G401.6 (cell line): ENCODE measurements around the gene DGKI.
"Not testable (repeated sequence)": the region's sequence is repeated elsewhere in the genome, so short reads cannot be mapped to it uniquely, and the experiment has no call there.

Source experiments
- FAIRE-seq: peaks from 2 replicates; lab custom pipeline; 2012; peaks lifted over from hg19 to GRCh38; lab: Jason Lieb, UNC

The DGKI gene

DNA sequence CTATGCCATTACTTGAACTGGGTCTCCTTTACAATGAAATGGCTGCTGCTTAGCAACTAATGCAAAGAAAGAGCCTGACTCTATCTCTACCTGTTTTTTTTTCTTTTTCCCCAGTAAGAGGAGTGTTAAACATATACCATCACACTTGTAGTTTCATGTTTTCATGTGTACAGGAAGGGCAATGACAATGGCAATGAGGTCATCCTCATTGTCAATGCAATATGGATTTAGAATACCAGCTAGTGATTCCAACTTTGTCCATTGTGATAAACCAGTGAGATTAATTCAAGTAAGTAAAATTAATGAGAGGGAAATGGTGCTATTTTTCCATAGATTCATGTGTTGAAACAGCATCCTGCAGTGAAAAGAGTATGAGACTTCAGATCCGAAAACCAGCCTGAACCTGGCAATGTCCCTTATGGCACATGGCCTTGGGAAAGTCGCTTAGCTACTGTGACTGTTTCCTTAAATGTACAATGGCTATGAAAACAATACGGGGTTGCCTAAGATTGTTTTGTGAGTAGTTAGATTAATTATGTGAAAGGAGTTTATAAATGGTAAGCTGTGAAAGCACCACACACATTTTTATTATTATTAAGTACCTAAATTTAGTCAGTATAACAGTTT, 11.2 kb downstream of the DGKI start:
- no peak for FAIRE-seq

DNA sequence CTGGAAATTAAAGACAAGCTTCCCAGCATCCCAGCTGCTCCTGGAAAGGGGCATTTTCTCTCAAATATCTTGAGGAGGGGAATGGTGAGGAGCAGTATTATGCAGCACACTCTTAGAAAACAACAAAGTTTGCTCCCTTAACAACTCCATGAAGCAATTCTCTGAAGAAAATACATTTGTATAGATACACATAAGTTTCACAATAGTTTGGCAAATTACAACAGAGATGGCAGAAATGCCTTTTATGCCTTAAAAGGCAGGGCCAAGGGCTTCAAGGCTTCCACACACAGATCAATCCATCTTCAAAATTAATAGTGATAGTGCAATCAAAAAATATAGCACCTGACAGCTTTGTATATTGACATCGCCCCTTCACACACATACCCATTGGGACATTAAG, 12.2 kb downstream of the DGKI start:
- FAIRE-seq = no peak

DNA sequence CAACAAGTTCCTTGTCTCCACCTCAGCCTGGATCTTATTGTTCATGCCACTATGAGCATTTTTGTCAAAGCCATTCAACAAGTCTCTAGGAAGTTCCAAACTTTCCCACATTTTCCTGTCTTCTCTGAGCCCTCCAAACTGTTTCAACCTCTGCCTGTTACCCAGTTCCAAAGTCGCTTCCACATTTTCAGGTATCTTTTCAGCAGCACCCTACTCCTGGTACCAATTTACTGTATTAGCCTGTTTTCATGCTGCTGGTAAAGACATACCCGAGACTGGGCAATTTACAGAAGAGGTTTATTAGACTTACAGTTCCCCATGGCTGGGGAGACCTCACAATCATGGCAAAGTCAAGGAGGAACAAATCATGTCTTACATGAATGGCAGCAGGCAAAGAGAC, 13.8 kb downstream of the DGKI start:
- not testable (repeated sequence) for FAIRE-seq

DNA sequence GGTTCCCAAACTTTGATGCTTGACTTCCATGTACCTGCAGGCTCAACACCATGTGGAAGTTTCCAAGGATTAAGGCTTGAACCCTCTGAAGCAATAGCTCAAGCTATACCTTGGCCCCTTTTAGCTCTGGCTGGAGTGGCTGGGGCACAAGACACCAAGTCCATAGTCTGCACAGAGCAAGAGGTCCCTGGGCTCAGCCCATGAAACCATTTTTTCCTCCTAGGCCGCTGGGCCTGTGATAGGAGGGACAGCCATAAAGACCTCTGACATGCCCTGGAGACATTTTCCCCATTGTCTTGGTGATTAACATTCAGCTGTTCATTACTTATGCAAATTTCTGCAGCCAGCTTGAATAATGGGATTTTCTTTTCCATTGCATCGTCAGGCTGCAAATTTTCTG, 14.4 kb downstream of the DGKI start:
- no peak for FAIRE-seq

DNA sequence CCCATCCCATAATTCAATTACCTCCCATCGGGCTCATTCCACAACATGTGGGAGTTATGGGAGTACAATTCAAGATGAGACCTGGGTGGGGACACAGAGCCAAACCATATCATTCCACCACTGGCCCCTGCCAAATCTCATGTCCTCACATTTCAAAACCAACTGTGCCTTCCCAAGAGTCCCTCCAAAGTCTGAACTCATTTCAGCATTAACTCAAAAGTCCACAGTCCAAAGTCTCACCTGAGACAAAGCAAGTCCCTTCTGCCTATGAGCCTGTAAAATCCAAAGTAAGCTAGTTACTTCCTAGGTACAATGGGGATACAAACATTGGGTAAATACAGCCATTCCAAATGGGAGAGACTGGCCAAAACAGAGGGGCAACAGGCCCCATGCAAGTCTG, 15.2 kb downstream of the DGKI start:
- not testable (repeated sequence) for FAIRE-seq

DNA sequence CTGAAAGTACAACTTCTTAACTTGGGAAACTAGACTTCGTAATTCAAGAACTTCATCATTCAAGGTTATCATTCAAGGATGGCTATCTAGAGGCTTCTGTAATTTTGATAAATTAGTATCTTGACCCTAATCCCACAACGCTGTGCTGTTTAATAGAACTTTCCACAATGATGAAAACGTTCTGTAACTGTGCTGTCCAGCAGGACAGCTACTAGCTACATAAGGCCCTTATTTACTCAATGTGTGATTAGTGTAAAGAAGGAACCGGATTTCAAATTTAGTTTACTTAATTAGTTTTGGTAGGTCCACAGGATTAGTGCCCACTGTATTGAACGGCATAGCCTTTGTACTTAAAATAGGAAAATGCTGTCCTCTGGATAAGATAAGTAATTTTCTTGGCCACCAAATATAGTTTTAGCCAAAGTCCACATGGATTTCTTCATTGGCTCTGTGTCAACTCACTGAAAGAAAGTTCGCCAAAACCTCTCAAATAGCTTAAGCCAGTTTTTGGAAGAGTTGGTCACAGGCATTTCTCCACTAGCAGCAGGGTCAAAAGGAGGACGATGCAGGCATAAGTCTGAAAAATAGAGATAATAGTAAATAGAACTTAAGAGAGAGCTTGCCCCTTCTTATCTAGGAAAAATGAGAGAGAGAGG, 17.3 kb downstream of the DGKI start:
- no peak for FAIRE-seq

DNA sequence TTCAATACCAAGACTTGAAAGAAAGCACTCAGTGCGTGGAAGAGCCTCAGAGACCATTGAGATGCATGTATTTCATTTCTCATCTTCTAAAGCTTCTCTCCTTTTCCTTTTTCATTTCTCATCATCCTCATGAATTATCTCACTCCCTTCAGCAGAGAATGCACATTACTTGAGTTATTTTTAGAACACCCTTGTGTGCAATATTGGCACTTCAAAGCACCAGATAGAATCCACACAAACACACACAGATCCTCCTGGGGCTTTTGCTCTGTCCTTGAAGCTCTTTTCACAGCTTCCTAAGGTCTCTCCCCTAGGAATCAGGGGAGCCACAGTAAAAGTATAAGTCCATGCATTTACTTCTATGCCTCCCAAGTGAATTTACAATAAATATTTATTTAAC, 18.3 kb downstream of the DGKI start:
- no peak for FAIRE-seq

DNA sequence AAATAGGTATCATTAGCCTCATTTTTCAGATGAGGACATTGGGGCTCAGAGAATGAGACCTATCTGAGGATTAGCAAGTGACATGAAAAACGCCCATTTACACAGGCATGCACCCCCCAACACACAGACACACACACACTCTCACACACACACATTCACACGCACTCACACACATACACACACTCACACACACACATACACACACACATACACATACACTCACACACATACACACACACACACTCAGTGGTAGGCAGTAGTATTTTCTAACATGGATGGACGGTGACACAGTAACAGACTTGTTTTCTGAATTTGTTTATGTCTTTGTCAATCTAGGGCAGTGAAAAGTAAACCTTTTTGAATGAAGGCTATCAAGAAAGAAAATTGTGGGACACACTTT, 21.3 kb downstream of the DGKI start:
- FAIRE-seq = no peak

DNA sequence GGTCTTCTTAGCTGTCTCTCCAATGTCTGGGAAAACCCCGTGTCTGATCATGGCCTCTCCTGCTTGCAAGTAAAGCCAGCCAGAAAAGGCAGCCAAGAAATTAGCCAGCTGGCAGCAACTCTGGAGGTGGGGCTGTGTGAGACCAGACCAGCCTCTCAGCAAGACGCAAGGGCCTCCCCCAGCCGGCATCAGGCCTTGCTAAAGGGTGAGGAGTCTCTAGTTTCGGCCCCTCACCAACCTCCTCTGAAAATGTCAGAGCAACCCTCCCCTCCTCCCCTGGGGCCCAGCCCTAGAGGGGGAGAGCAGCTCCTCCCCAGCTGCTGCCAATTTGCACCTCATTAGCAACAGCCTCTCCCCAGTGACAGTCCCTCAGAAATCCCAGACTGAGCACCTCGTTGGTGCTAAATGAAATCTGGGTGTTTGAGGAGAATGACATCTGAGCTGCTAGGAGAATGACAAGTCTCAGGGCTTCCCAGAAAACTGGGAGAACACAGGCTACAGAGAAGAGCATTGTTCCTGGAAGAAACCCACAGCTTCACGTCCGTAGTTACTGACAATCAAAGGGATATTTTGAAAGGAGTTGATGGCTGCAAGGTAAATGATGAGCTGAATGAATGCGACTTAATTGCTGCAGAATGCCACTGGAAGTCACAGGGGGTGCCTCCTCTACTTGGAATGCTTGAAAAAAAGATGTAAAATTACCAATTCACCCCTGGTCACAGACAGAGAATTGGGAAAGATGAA, 25.9 kb downstream of the DGKI start:
- FAIRE-seq = no peak

DNA sequence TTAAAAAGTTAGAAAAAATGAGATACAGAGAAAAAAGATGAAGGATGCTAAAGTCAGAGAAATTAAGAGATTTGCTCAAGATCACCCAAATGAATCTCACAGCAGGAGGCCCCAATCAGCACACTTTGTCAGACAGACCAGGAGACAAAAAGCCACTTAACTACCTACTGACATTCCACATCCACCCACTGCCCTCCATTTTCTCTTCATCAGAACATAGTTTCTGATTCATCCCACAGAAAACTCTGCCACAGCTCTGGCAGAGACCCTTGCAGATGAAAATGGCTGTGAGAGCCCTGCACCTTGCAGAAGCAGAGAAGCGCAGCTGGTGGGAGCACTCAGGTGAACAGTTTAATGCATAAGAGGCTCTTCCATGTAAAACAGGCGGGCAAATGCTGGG, 26.6 kb downstream of the DGKI start:
- no peak for FAIRE-seq

DNA sequence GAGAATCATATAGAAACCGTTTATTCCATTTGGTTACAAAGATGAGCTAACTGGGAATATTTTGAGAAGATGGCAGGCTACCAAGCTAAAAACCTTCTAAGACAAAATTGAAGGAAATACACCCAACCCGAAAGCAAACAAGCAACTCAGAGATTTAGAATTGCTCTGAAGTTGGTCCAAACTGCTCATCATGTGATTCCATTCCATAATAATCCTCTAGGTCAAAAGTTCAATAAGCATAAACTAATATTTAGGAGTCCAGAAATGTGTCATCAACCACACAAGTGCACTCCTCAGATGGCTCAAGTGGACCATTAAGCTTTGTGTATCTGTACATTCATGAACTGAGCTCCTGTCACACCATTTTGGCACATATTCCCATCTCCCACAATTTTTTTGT, 28.7 kb downstream of the DGKI start:
- FAIRE-seq = no peak

DNA sequence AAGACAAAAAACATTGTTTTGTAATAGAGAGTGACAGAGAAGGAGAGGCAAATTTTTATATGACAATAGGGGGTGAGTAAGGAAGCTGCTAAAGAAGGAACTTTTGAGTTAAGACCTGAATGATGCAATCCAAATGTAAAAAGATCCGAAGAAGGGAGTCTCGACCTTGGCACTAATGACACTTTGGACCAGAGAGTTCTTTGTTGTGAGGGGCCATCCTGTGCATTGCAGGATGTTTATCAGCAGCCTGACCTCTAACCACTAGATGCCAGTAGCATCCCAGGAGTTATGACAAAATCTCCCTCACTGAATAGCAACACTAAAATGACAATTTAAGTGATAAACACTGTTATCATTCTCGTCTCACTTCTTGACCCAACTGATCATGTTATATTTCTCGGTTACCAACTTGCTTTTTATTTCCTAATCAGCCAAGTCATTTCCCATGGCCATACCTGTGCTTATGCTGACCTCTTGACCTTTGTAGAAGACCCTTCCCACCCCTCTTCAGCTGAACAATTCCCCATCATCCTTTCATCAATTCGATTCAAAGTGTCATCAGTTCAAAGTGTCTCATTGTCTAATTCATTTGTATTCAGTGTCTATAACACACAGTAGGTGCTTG, 30.0 kb downstream of the DGKI start:
- no peak for FAIRE-seq

DNA sequence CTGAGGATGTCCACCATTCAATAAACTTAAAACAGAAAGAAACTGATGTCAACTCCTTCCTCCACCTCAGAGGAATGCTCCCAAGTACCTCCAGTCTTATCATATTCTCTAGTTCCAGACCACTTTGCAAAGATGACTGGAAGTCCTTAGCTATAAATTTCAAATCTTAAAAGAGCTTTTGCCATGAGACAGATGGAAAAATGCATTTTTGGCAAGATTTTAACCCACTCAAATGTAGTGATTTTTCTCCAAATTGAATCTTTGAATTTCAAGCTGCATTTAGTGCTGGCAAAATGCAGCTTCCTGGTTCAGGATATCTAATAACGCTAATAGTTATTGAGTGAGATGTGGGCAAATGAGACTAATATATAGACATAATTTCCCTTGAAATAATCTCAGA, 33.2 kb downstream of the DGKI start:
- no peak for FAIRE-seq

DNA sequence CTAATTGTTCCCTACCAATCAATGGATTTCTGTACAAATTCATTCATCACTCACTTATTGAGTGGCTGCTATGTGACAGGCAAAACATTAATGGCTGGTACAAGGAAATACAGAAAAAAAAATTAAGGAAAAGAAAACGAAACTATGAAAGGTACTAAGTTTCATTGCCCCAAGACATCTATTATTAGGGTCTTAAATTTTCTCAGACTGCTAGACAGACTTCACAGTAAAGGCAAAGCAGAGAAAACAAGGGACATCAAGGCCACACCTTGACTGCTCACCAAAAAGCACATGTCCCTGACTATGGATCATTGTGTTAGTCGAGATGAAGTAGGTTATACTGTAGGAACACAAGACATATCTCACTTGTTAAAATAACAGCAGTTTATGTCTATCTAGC, 36.5 kb downstream of the DGKI start:
- FAIRE-seq = no peak

DNA sequence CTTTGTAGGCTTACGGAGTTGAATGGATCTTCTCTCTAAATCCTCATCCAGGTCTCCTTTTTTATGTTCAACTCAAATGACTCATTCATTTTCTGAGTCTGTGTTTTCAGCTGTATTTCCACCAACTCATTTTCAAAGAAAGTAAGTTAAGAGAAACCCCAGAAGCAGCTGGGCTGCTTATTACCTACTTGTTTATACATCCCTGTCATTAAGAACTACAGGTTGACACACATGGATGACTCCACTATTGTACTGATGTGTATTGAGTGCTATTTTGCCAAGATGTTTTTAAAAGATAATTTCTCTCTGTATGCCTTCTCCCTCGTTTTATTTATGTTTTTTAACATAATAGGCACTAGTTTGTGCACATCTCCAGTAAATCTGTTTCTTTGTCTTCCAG, 41.9 kb downstream of the DGKI start:
- no peak for FAIRE-seq

DNA sequence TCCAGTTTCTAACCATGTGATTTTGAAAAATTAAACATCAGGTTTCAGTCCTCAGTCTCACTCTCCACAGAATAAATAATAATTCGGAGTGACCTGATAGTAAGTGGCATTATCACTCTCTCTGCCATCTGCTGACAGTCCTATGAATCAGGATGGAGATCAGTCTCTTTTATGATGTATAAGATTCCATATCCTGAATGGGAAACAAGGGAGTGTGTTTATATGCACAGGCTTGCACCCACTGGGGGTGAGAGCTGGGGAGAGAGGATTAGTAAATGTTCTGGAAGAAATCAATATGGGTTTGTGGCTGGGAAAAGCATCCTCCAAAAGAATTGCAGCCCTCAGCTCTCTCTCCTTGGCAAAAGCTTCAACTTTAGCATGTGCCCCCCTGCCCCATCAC, 45.3 kb downstream of the DGKI start:
- no peak for FAIRE-seq

DNA sequence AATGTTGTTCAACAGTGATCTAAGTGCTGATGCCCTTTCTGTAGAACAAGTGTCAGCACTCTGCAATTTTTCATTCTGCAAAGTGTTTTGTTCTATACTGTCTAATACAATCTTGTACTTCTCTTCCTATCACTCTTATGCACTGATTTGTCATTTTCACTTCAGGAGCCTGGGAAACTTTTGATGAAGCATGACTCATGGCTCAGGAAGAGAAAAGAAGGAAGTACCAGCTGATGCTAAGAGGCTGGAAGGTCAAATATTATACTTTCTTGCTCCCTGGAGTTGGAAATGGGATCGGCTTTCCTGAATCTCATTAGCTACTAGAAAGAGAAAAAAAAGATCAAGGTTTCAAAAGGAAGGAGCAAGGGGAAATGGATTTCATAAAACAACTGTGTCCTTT, 45.8 kb downstream of the DGKI start:
- no peak for FAIRE-seq

DNA sequence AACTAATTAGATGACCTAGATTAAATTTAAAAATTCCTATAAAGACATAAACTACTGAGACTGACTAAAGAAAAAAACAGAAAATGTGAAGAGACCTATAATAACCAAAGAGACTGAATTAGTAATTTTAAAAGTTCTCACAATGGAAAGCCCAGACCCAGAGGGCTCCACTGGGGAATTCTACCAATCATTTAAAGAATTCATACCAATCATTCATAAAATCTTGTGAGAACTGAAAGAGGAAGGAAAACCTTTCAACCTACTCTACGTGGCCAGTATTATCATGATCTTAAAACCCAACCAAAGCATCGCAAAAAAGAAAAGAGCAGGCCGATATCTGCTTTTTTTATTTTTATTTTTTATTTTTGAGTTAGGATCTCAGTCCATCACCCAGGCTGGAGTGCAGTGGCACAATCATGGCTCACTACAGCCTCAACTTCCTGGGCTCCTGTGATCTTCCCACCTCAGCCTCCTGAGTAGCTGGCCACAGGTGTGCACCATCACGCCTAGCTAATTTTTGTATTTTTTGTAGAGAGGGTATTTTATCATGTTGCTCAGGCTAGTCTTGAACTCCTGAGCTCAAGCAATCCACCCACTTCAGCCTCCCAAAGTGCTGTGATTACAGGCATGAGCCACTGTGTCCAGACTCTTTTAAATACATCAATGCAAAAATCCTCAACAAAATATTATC, 48.6 kb downstream of the DGKI start:
- no peak for FAIRE-seq

DNA sequence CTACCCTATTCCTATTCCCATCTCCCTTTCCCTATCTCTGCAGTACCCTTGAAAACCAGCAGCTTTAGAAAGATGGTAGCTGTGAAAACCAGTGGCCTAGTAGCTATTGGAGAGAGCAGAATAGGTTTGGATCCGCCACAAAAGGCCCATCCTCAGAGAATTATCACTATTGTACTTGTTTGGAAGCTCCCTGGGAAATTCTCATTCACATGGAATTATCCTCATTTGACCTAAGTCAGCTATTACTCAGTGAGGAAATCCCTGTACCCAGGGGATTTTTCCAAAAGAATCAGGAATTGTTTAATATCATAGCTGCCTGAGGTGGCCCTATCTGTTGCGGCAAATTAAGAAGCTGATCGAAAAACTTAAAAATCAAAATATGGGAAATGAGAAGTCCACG, 51.6 kb downstream of the DGKI start:
- no peak for FAIRE-seq

DNA sequence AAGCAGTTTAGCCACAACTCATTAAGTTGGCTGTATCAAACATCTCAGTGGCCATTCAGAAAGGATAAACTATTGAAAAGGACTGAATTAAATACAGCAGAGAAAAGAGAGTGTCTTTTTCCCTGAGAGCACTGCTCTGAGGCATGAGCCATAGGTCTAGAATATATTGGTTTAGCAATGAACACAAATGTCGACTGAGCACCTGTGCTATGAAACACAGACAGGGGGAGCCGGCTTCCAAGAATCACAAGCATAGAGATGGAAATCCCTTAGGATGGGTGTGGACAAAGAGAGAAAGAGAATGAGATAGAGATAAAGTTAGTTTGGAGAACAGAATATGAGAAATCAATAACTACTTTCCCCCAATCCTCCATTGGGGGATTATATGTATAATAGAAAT, 54.8 kb downstream of the DGKI start:
- FAIRE-seq = no peak

DNA sequence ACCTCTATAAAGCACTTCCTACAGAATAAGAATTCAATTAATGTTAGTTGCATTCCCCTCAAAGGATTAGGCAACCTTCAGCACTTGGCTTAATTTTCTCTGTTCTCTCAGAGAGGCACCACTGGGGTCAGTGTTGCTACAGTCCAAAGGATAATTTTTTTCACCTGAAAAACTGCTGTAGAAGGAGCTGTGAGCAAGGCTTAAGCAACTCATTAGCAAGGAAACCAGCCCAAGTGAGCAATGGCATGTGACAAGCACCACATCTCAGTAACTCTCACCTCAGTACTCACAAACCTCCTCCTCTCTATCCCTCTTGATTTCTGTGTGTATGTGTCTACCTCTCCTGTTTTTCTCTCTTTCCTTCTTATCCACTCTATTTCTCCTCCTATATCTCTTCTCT, 55.9 kb downstream of the DGKI start:
- no peak for FAIRE-seq

DNA sequence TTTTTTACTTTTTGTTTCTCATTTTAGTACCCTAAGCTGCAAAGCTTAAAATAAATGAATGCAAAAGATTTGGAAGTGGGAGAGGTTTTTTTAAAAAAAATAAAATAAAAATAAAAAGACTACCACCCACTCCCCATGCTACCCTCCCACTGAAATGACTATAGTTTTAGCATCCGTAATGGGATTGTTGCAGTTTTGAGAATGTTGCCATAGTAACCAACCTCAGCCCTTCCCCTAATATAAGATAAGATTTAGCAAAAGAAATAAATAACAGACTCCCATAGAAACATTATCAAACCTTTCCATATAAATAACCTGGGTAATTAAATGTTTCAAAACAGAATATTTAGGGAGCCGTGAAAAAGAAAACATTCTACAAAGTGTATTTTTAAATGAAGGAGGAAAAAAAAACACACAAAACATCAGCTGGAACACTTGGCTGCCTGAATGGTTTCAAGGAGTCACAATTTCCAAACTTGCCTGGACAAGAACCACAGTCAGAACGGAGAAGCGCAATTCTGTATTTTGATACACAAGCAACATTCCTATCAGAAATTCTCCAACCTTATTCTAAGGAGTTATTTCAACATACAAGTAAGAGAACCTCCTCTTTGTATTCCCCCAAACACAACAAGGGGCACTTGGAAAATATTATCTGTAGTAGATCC, 57.4 kb downstream of the DGKI start:
- no peak for FAIRE-seq
